Measurements from ENCODE around the gene PAFAH1B2. TPM values are rescaled to one million over a fixed set of nuclear protein-coding genes. Genes with fewer than 3 reads are reported as not detected.
"Not testable (repeated sequence)": the region's sequence is repeated elsewhere in the genome, so short reads cannot be mapped to it uniquely, and the experiment has no call there.

The PAFAH1B2 gene
- total and polyA plus RNA-seq, 2 experiments from 2014 or later = 87.5 to 148 TPM

DNA sequence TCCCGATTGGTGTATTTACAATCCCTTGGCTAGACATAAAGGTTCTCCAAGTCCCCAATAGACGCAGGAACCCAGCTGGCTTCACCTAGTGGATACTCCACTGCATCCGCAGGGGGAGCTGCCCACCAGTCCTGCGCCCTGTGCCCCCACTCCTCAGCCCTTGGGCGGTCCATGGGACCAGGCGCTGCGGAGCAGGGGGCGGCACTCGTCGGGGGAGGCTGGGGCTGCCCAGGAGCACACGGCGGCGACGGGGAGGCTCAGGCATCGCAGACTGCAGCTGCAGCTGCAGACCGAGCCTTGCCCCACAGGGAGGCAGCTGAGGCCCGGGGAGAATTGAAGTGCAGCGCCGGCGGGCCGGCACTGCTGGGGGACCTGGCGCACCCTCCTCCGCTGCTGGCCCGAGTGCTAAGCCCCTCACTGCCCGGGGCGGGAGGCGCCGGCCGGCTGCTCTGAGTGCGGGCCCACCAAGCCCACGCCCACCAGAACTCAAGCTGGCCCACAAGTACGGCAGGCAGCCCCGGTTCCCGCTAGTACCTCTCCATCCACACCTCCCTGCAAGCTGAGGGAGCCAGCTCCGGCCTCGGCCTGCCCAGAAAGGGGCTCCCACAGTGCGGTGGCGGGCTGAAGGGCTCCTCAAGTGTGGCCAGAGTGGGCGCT is 33.7 kb upstream of the PAFAH1B2 start (continued):
- TF ChIP-seq, protein P1, sequence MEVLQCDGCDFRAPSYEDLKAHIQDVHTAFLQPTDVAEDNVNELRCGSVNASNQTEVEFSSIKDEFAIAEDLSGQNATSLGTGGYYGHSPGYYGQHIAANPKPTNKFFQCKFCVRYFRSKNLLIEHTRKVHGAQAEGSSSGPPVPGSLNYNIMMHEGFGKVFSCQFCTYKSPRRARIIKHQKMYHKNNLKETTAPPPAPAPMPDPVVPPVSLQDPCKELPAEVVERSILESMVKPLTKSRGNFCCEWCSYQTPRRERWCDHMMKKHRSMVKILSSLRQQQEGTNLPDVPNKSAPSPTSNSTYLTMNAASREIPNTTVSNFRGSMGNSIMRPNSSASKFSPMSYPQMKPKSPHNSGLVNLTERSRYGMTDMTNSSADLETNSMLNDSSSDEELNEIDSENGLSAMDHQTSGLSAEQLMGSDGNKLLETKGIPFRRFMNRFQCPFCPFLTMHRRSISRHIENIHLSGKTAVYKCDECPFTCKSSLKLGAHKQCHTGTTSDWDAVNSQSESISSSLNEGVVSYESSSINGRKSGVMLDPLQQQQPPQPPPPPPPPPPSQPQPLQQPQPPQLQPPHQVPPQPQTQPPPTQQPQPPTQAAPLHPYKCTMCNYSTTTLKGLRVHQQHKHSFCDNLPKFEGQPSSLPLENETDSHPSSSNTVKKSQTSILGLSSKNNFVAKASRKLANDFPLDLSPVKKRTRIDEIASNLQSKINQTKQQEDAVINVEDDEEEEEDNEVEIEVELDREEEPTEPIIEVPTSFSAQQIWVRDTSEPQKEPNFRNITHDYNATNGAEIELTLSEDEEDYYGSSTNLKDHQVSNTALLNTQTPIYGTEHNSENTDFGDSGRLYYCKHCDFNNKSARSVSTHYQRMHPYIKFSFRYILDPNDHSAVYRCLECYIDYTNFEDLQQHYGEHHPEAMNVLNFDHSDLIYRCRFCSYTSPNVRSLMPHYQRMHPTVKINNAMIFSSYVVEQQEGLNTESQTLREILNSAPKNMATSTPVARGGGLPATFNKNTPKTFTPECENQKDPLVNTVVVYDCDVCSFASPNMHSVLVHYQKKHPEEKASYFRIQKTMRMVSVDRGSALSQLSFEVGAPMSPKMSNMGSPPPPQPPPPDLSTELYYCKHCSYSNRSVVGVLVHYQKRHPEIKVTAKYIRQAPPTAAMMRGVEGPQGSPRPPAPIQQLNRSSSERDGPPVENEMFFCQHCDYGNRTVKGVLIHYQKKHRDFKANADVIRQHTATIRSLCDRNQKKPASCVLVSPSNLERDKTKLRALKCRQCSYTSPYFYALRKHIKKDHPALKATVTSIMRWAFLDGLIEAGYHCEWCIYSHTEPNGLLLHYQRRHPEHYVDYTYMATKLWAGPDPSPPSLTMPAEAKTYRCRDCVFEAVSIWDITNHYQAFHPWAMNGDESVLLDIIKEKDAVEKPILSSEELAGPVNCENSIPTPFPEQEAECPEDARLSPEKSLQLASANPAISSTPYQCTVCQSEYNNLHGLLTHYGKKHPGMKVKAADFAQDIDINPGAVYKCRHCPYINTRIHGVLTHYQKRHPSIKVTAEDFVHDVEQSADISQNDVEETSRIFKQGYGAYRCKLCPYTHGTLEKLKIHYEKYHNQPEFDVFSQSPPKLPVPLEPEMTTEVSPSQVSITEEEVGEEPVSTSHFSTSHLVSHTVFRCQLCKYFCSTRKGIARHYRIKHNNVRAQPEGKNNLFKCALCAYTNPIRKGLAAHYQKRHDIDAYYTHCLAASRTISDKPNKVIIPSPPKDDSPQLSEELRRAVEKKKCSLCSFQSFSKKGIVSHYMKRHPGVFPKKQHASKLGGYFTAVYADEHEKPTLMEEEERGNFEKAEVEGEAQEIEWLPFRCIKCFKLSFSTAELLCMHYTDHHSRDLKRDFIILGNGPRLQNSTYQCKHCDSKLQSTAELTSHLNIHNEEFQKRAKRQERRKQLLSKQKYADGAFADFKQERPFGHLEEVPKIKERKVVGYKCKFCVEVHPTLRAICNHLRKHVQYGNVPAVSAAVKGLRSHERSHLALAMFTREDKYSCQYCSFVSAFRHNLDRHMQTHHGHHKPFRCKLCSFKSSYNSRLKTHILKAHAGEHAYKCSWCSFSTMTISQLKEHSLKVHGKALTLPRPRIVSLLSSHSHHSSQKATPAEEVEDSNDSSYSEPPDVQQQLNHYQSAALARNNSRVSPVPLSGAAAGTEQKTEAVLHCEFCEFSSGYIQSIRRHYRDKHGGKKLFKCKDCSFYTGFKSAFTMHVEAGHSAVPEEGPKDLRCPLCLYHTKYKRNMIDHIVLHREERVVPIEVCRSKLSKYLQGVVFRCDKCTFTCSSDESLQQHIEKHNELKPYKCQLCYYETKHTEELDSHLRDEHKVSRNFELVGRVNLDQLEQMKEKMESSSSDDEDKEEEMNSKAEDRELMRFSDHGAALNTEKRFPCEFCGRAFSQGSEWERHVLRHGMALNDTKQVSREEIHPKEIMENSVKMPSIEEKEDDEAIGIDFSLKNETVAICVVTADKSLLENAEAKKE (CRISPR knock-in tag; IDR thresholded peaks at IDR 0.05) = no peak
- TF ChIP-seq NANOG (IDR thresholded peaks at IDR 0.05; ENCODE audit: borderline replicate concordance) (no peak), EZH2phosphoT487 (IDR thresholded peaks at IDR 0.05; ENCODE audit: unreplicated experiment) (no peak)
- TF ChIP-seq, protein P2, sequence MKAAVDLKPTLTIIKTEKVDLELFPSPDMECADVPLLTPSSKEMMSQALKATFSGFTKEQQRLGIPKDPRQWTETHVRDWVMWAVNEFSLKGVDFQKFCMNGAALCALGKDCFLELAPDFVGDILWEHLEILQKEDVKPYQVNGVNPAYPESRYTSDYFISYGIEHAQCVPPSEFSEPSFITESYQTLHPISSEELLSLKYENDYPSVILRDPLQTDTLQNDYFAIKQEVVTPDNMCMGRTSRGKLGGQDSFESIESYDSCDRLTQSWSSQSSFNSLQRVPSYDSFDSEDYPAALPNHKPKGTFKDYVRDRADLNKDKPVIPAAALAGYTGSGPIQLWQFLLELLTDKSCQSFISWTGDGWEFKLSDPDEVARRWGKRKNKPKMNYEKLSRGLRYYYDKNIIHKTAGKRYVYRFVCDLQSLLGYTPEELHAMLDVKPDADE (IDR thresholded peaks at IDR 0.05) = no peak

DNA sequence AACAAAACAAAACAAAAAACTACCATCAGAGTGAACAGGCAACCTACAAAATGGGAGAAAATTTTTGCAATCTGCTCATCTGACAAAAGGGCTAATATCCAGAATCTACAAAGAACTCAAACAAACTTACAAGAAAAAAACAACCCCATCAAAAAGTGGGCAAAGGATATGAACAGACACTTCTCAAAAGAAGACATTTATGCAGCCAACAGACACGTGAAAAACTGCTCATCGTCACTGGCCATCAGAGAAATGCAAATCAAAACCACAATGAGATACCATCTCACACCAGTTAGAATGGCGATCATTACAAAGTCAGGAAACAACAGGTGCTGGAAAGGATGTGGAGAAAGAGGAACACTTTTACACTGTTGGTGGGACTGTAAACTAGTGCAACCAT is 31.6 kb upstream of the PAFAH1B2 start:
- H3K4me1 Mint-ChIP-seq; H3K27me3 ChIP-seq (ENCODE audit: insufficient read depth); ATAC-seq; H3K27ac Mint-ChIP-seq; H3K27ac ChIP-seq (ENCODE audit: low read depth); H4K20me1 ChIP-seq (replicated peaks; ENCODE audit: insufficient read depth); H3K4me3 ChIP-seq; H3K4me1 ChIP-seq (ENCODE audit: insufficient read depth); H3K9me2 ChIP-seq (ENCODE audit: insufficient read depth); H2AFZ ChIP-seq; H3K4me3 Mint-ChIP-seq; H3K36me3 ChIP-seq (ENCODE audit: insufficient read depth); H3F3A ChIP-seq (replicated peaks; ENCODE audit: low read depth); H3K36me3 Mint-ChIP-seq (ENCODE audit: low read depth); H3K27me3 Mint-ChIP-seq (ENCODE audit: insufficient read depth, low read depth, poor library complexity); H3K79me2 ChIP-seq (replicated peaks; ENCODE audit: insufficient read depth); H3K4me2 ChIP-seq; H3K9me3 Mint-ChIP-seq; DNase-seq (ENCODE audit: low spot score): not testable (repeated sequence)

DNA sequence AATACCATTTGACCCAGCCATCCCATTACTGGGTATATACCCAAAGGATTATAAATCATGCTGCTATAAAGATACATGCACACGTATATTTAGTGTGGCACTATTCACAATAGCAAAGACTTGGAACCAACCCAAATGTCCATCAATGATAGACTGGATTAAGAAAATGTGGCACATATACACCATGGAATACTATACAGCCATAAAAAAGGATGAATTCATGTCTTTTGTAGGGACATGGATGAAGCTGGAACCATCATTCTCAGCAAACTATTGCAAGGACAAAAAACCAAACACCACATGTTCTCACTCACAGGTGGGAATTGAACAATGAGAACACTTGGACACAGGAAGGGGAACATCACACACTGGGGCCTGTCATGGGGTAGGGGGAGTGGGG is 31.1 kb upstream of the PAFAH1B2 start:
- not testable (repeated sequence) for H3K4me1 ChIP-seq (ENCODE audit: insufficient read depth); DNase-seq (ENCODE audit: low spot score); H3K9me2 ChIP-seq (ENCODE audit: insufficient read depth); H3K79me2 ChIP-seq (replicated peaks; ENCODE audit: insufficient read depth); H3K36me3 Mint-ChIP-seq (ENCODE audit: low read depth); ATAC-seq; H3K27ac ChIP-seq (ENCODE audit: low read depth); H3F3A ChIP-seq (replicated peaks; ENCODE audit: low read depth); H3K27me3 Mint-ChIP-seq (ENCODE audit: insufficient read depth, low read depth, poor library complexity); H3K4me2 ChIP-seq; H3K4me3 ChIP-seq; H3K9me3 Mint-ChIP-seq; H3K4me3 Mint-ChIP-seq; H3K27me3 ChIP-seq (ENCODE audit: insufficient read depth); H4K20me1 ChIP-seq (replicated peaks; ENCODE audit: insufficient read depth); H3K4me1 Mint-ChIP-seq; H3K36me3 ChIP-seq (ENCODE audit: insufficient read depth); H2AFZ ChIP-seq; H3K27ac Mint-ChIP-seq

Measured in GM23338 (cell line).